Suprapubic skin (tissue), 3 donors: Measurements from ENCODE around the gene TEAD1.

Experiments
- CTCF ChIP-seq, 2 donors: fragments of 200-600 bp in 1 of 2; fragments of 450-650 bp in 1 of 2; sonication (generic) in 1 of 2; IDR thresholded peaks; one replicate each; pipeline ENCODE4 v1.5.1; 2016 to 2019; ENCODE audit warnings: antibody characterized with exemption in 2 of 2, mild to moderate bottlenecking in 1 of 2, moderate library complexity in 1 of 2
- EP300 ChIP-seq: sonication (generic); formaldehyde crosslinking; IDR thresholded peaks from one replicate; pipeline ENCODE4 v1.6.1; 2017; ENCODE audit warnings: antibody characterized with exemption
- POLR2A ChIP-seq, 2 donors: fragments of 450-650 bp; IDR thresholded peaks; one replicate each; pipeline ENCODE4 v1.6.1; 2017; ENCODE audit warnings: antibody characterized with exemption in 2 of 2, mild to moderate bottlenecking in 2 of 2, moderate library complexity in 2 of 2

DNA sequence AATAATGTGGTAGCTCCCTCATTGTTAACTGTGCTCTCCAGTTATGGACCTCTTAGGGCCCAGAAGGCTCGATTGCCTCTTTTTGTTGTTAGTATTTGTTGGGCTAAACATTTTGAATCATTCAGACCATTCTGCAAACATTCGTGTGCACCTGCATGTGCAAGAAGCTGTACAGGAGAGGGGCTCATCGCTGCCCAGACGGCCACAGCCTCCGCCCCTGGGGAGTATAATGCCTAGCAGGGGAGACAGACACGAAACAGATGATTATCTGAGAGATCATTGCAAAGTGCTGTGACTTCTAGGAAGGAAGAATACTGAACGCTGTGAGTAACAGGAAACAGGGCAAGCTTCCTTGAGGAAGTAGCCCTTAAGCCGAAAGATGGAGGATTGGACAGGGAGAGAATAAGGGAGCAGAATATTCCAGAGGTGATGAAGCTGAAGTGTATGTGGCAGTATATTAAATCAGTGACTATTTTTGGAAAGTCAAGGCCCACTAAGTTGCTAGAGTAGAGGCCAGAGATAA lies 211.6 kb downstream of the TEAD1 start:
- TF ChIP-seq CTCF (IDR thresholded peaks at IDR 0.05) (no peak), EP300 (no peak), POLR2A (IDR thresholded peaks at IDR 0.05) (no peak)
